ES-I3 (cell line): Measurements from ENCODE around the gene DBNDD2.

ENCODE experiments used
- H3K36me3 ChIP-seq: 2 replicates; pipeline ENCODE4 v1.6.1; 2013; ENCODE audit warnings: mild to moderate bottlenecking, low read length, control low read depth, moderate library complexity; ENCODE audit not compliant: insufficient read depth
- H3K4me1 ChIP-seq: 2 replicates; pipeline ENCODE4 v1.6.1; 2013; ENCODE audit warnings: mild to moderate bottlenecking, control low read depth, low read length; ENCODE audit not compliant: insufficient read depth
- H3K9ac ChIP-seq: 2 replicates; pipeline ENCODE4 v1.6.1; 2013; ENCODE audit warnings: low read depth, mild to moderate bottlenecking, low read length, moderate library complexity
- H3K9me3 ChIP-seq: 2 replicates; pipeline ENCODE4 v1.6.1; 2013; ENCODE audit warnings: mild to moderate bottlenecking, low read length, moderate library complexity; ENCODE audit not compliant: control insufficient read depth, insufficient read depth

Gene DBNDD2

DNA sequence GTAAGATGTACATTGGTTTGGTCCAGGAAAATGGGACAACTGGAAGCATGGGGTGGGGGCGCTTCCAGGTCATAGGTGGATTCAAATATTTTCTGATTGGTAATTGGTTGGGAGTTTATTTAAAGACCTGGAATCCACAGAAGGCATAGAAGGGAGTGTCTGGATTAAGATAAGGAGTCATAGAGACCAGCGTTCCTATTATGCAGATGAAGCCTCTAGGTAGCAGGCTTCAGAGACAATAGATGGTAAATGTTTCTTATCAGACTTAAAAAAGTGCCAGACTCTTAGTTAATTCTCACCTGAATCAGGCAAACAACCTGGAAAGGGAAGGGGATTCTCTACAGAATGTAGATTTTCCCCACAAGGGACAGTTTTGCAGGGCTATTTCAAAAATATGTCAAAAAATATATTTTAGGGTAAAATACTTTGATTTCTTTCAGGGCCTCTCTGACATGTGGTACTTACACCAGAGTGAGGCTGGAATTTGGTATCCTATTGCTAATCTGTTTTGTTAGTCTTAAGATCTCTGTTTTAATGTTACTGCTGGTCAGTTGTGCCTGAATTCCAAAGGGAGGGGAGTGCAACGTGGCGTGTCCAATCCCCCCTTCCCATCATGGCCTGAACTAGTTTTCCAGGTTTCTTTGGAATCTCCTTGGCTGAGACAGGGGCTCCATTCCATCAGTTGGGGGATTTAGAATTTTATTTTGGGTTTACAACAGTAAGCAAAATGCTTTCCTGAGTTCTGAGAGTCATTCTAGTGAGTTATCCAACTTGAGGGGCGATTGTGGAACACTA lies 33.0 kb downstream of the DBNDD2 start:
- no peaks in the 10 kb centered on the region for H3K9me3 ChIP-seq

DNA sequence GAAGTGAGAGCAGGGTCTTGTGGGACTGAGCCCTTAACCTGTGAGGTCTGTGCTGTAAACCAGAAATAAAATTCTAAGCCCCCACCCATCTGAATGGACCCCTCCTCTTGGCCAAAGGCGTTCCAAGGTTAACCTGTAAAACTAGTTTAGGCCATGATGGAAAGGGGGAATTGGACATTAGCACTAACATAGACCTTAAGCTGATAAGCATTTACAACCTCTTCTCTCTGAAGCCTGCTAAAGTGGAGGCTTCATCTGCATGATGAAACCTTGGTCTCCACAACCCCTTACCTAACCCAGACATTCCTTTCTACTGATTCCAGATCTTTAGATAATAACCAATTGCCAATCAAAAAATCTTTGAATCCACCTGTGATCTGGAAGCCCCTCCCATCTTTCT lies 33.7 kb downstream of the DBNDD2 start:
- no peaks in the 10 kb centered on the region for H3K4me1 ChIP-seq

More for the DNA sequence above, 33.0 kb downstream of the DBNDD2 start:
- Histone ChIP-seq H3K36me3 (no peaks in the 10 kb centered on the region), H3K4me1 (no peaks in the 10 kb centered on the region), H3K9ac (no peak overlapping the region)

DNA sequence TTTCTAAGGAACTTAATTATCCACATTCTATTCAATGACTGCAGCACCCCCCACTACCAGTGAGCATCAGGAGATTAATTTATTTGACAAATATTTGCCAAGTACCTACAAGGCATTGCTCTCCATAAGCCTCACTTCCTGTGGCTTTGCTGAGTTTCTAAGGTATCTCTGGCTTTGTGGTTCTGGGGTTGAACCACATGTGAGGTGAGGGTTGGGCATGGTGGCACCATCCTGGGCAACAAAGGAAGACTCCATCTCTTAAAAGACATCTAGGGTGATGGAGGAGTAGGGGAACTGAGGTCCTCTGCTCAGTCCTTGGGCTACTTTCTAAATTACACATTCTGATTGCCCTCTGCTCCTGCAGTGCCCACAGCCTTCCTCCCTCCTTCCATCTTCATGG lies 36.0 kb downstream of the DBNDD2 start:
- Histone ChIP-seq H3K9ac (no peak overlapping the region), H3K36me3 (no peaks in the 10 kb centered on the region), H3K4me1 (no peaks in the 10 kb centered on the region), H3K9me3 (no peaks in the 10 kb centered on the region)

More for the DNA sequence above, 33.7 kb downstream of the DBNDD2 start:
- H3K9me3 ChIP-seq, result no peaks in the 10 kb centered on the region
- H3K36me3 ChIP-seq, result no peaks in the 10 kb centered on the region
- no peak overlapping the region for H3K9ac ChIP-seq

DNA sequence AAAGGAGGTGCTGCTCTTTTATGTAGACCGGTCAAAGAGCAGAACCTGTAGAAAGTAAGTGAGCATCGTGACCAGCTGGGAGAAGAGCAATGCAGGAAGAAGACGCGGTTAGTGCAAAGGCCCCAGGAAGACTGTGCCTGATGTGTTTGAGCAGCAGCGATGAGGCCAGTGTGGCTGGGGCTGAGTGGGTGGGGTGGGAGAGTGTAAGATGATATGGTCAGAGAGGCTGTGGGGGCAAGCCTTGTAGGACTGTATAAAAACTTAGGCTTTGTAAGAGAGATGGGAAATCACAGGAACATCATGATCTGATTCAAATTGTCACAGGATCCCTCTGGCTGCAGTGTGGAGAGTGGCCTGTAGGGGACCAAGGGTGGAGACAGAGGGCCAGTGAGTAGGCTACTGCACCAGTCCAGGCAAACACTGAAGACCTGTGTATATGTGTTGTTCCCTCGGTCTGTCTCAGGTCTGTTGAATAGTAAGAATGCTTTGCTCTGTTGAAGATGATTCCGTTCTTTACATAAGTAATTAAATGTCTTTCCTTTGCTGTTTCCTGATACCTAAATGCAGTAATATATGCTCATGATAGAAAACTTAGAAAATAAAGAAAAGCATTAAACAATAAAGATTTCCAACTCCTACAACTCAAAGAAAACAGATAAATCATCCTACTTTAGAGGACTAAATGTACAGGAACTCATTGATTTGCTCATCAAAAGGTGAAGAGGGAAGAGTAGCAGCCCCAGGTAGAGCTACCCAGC lies 37.9 kb downstream of the DBNDD2 start:
- Histone ChIP-seq H3K9me3 (no peaks in the 10 kb centered on the region), H3K9ac (no peak overlapping the region), H3K36me3 (no peaks in the 10 kb centered on the region), H3K4me1 (no peaks in the 10 kb centered on the region)

DNA sequence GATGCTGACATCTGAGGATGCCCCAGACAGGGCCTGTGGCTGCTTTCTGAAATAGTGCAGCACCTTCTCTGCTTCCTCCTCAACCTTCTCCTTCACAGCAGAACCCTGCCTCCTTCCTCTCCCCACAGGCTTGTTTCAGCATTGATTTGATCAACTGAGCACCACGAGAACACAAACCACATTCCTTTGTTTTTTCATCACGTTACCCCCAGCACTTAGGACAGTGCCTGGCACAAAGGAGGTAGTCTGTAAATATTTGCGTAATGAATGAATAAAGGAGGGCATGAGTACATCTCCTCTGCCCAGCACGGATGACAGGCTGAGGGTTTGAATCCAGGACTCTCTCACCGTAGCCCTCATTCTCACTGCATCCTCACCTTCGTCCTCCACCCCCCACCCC lies 40.2 kb downstream of the DBNDD2 start:
- Histone ChIP-seq H3K9ac (no peak overlapping the region), H3K4me1 (no peaks in the 10 kb centered on the region), H3K9me3 (no peaks in the 10 kb centered on the region), H3K36me3 (no peaks in the 10 kb centered on the region)

DNA sequence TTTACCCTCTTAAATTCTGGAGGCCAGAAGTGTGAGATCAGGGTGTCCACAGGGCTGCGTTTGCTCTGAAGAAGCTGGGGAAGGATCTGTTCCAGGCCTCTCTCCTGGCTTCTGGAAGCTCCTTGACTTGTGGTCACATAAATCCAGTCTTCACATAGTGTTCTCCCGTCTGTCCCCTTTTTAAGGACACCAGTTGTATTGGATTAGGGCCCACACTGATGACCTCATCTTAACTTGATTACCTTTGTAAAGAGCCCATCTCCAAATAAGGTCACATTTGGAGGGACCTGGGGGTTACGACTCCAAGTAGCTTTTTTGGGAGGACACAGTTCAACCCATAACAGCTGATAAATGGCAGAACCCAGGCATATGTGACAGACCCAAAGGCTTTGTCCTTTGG lies 41.4 kb downstream of the DBNDD2 start:
- no peaks in the 10 kb centered on the region for H3K9me3 ChIP-seq
- no peaks in the 10 kb centered on the region for H3K36me3 ChIP-seq
- no peaks in the 10 kb centered on the region for H3K4me1 ChIP-seq
- H3K9ac ChIP-seq, result no peak overlapping the region

DNA sequence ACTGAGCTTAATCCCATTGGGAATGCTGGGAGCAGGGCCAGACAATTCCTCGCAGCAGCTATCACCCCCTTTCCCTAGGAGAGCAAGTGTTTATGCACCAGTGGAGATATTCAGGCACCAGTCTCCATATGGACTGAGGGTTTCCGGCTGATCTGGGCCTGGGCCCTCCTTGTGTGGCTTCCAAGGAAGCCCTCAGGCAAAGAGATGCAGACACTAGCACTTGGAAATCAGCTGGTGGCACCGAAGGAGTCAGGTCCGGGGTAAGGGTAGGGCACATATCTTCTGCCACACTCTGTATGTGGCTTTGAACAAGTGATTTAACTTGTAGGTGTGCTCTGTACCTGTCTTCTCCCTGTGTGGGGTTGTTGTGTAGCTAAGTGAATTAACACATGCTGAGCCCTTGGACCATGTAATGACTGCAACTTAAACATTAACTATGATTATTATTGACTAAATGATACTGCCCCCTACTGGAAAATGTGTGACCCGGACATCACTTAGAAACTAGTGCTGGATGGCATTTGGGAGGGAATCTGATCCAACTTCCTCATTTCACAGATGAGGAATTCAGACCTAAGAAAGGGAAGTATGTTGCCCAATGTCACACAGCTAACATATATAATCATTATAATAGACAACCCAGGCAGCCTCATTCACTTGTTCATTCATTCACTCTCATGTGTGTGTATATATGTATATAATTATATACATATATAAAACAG lies 42.2 kb downstream of the DBNDD2 start:
- Histone ChIP-seq H3K36me3 (no peaks in the 10 kb centered on the region), H3K9ac (no peak overlapping the region), H3K9me3 (no peaks in the 10 kb centered on the region), H3K4me1 (no peaks in the 10 kb centered on the region)

DNA sequence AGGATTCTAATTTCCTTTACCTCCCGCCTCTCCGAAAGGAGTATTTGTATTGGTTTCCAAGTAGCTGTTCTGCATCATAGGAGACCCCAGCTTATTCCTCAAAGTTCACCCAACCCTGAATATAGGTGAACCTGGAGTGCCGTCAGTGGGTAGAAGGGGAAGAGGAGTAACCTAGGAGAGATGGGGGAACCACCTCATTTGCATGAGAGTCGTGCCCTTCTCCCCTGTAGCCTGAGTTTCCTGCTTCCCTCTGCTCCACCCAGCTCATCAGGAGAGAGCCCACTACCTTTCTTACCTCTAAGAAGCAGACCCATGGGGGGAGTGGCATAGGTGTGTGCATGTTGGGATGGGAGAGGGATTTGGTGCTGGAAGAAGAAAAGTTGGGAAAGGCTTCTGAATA lies 44.1 kb downstream of the DBNDD2 start:
- Histone ChIP-seq H3K4me1 (no peaks in the 10 kb centered on the region), H3K9me3 (no peaks in the 10 kb centered on the region), H3K9ac (no peak overlapping the region), H3K36me3 (no peaks in the 10 kb centered on the region)

DNA sequence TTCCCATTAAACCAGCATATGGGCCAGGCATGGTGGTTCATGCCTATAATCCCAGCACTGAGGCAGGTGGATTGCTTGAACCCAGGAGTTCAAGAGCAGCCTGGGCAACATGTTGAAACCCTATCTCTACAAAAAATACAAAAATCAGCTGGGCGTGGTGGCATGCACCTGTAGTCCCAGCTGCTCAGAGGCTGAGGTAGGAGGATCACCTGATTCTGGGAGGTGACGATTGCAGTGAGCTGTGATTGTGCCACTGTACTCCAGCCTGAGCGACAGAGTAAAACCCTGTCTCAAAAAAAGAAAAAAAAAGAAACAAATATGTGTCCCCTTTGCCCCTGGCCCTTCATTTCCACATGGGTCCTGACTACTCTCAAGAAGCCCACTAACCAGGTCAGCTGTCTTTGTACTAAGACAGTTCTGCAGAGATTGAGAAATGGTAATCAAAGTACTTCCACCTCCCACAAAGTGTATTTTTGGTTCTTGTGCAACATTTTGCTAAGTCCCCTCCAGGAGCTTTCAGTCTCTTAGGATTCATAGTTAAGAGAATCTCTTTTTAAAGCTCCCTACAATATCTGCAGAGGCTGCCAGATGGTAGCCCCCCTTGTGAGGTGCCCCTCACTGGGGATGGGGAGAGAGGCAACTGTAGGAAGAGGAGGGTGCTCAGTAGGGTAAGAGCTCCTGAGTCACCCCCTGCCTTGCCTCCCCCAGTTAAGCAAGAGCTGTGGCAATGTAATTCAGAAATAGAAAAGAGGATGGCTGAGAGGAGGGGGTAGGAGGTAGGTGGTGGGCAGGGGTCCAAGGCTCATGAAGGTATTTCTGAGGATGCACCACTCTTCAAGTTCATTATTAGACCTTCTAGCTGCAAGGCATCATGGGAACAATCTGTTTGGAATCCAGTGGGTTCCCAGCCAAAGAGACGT lies 44.9 kb downstream of the DBNDD2 start:
- Histone ChIP-seq H3K4me1 (no peaks in the 10 kb centered on the region), H3K9me3 (no peaks in the 10 kb centered on the region), H3K36me3 (no peaks in the 10 kb centered on the region), H3K9ac (no peak overlapping the region)

DNA sequence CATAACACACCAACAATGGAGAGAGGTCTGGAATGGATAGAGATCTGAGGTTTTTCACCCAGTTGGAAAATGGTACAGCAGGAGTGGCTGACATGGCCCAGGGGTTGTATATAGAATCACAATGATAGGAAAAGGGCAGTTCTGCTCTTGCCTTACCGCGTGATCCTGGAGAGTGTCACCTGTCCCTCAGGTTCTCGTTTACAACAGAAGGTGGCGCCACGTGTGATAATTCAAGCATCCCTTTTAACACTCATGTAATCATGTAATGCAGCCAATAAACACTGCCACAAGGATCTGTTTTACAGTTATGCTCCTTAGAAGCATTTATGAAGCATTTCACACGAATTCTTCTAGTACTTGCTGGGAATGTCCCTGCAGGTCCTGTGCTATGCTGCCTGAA lies 48.5 kb downstream of the DBNDD2 start:
- no peaks in the 10 kb centered on the region for H3K9me3 ChIP-seq
- no peaks in the 10 kb centered on the region for H3K4me1 ChIP-seq
- no peak overlapping the region for H3K9ac ChIP-seq
- no peaks in the 10 kb centered on the region for H3K36me3 ChIP-seq

DNA sequence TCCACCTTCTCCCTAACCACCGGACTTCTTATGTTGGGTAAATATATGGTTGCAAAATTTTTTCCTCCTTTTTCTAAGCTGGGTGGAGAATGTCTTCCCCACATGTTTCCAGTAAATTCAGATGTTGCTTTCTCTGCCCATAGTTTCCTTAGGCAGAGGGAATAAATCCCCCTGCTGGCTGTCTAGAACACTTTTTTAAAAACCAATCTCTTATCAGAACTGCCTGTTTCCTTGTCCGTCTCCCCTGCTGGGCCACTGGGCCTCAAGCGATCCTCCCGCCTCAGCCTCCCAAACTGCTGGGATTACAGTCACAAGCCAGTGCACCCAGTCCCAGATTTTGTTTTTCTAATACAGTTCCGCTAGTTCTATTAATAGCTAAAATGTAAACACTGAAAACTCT lies 51.5 kb downstream of the DBNDD2 start:
- H3K36me3 ChIP-seq, result no peaks in the 10 kb centered on the region
- no peak overlapping the region for H3K9ac ChIP-seq
- H3K4me1 ChIP-seq, result no peaks in the 10 kb centered on the region
- H3K9me3 ChIP-seq, result no peaks in the 10 kb centered on the region
